GM15510 (cell line): ENCODE measurements around the gene DHX32.

ENCODE experiments used
- POLR2A ChIP-seq: IDR thresholded peaks from 3 replicates; pipeline ENCODE4 v1.6.1; 2011; ENCODE audit warnings: borderline replicate concordance; ENCODE audit not compliant: insufficient read length; ENCODE audit errors: extremely low read depth

DHX32 gene

GRCh38 chr10:125812128-125812750 lies 68.9 kb downstream of the DHX32 start:
- TF ChIP-seq POLR2A, result no peak

DNA sequence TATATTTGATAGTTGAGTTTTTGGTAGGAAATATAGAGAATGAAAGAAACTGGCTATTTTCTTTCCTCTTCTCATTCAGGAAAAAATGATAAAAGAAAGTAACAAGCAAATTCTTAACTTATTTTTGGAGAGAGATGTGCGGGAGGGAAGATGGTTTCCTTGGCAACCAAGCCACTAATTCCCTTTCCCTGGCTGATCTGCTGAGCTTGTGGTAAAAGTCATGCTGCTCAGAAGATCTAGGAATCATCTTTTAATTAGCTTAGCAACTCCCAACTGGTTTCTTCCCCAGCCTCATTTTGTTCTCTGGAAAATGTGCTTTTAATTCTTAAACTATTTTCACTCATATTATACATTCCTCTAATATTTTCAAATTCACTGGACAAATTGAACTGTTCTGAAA lies 69.8 kb downstream of the DHX32 start:
- no peak for TF ChIP-seq POLR2A

DNA sequence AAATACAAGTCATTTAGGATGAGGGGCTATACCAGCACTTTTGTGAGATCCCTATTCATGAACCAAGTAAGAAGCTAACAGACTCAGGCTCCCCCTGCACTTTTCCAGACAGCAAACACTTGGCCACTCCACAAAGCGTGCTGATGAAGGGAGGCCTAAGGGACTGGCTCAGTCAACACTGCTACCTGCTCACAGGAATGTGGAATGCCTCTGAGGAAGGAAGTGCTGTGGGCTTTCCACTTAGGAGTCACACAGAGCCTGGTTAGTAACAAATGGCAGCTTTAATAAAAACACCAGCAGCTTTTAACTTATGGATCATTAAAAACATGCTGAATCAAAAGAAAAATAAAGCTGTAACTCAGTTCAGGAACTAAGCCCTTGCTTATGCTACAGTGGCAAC lies 73.0 kb downstream of the DHX32 start:
- no peak for TF ChIP-seq POLR2A

- TF ChIP-seq POLR2A, result no peak
Observed at GRCh38 chr10:125802739-125803138, 78.4 kb downstream of the DHX32 start.

DNA sequence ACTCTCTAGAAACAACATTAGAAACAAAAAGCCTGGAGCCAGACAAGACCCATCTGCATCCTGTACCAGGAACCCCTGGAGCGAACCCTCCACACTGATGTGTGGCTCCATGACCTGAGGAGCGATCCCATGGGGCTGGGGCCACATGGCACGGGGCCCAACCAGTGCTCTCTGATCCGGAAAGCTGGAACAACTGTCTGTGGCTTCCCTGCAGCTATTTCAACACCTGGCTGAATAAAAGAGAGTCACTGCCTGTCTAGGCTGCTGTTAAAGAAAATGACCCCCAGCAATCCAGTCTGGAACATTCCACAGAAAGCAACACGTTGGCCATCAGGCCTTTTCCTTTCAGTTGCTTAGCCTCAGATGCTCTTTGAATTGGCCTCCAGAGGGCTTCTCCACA lies 79.0 kb downstream of the DHX32 start:
- TF ChIP-seq POLR2A, result no peak

- TF ChIP-seq POLR2A, result no peak
Observed at GRCh38 chr10:125801574-125801973, 79.5 kb downstream of the DHX32 start.

GRCh38 chr10:125799451-125800182 lies 81.5 kb downstream of the DHX32 start:
- TF ChIP-seq POLR2A, result no peak

DNA sequence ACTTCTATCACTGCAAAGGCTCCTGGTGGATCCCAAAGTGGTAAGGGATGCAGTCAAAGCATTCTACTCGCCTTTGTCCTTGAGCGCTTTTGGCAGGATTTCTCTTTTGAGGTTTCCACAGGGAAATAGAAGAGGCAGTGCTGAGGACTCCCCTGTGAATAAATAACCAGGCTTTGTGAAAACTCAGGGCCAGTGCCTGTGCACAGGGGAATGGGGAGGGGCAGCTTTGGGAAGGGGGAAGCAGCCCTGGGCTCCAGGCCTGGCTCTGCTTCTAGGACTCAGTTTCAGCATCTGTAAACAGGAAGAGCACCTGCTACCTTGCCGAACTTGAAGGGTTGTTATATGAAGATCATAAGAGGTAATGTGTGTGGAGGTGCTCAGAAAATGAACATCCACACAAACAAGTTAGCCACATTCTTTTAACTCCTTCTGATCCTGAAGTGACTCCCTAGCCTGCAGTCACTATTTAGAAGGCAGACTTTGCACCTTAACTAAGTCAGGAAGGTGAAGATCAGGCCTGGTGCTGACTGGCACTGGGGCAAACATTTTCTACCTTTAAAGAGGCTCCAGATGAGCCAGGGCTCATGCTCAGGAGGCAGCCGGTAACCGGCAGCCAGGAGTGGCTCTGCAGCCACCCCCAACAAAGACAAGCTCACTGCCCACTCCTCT lies 83.0 kb downstream of the DHX32 start:
- no peak for TF ChIP-seq POLR2A

DNA sequence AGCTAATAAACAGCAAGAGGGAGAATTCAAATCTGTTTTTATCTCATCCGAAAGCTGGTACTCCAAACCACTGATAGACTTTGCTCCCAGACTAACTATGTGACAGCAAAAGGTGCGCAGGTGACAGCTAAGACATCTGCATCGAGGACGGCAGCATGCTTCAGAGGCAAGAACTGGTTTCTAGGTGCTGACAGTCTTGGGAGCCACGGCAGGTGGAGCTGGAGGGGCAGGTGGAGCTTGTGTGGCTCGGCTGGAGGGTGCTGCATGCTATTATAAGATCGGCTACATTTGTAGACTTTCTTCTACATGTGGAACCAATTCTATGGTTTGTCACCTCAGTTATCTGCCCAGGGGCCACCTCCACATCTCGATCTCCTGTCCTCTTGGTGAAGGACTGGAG lies 83.7 kb downstream of the DHX32 start:
- no peak for TF ChIP-seq POLR2A

- TF ChIP-seq POLR2A, result no peak
Observed at GRCh38 chr10:125795637-125796190, 85.4 kb downstream of the DHX32 start.

DNA sequence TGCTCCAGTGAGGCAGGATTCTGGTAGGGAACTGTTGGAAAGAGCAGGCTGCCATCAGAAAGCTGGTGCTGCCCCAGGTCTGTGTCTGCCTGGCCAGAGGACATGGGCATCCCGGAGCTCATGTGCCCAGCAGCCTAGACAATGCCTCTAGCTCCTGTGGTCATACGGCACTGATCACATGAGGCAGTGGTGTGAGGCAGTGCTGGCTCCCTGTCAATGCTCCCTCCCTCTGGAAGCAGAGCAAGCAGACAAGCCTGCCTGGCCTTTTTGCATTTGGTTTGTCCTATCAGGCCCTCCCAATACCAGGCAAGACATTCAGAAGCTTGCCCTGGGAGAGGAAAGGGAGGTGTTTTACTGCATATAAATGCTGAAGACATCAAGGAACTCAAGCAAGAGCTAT lies 86.0 kb downstream of the DHX32 start:
- no peak for TF ChIP-seq POLR2A

GRCh38 chr10:125792342-125793300 lies 88.5 kb downstream of the DHX32 start:
- no peak for TF ChIP-seq POLR2A

GRCh38 chr10:125788156-125789034 lies 92.7 kb downstream of the DHX32 start:
- no peak for TF ChIP-seq POLR2A
